HEK293 (cell line): ENCODE results near the gene BICC1.

Source experiments
- CTCF ChIA-PET: fragments of 350-600 bp; formaldehyde crosslinking; extraction: SDS; loops from one replicate; lab custom pipeline; 2021; ENCODE audit warnings: antibody characterized with exemption; lab: Yijun Ruan, JAX
- POLR2A ChIA-PET: fragments of 300-600 bp; formaldehyde crosslinking; extraction: SDS; loops from one replicate; lab custom pipeline; 2020; ENCODE audit warnings: antibody characterized with exemption, inconsistent platforms; lab: Yijun Ruan, JAX
- H3K27ac ChIP-seq: fragments of 200-500 bp; sonication (Bioruptor generic); 2 replicates; pipeline ENCODE4 v1.5.1; 2014; ENCODE audit warnings: low read depth, low read length, control low read depth, inconsistent platforms; ENCODE audit errors: extremely low read depth
- H3K36me3 ChIP-seq, 2 experiments: fragments of 200-500 bp in 1 of 2; sonication (Bioruptor generic) in 1 of 2; 1 replicate in 1 of 2; 2 replicates in 1 of 2; pipeline ENCODE4 v1.5.1; 2014 to 2017; ENCODE audit warnings: inconsistent platforms in 2 of 2, low read length in 2 of 2; ENCODE audit not compliant: control insufficient read depth in 2 of 2, insufficient read depth in 1 of 2
- H3K4me1 ChIP-seq: fragments of 200-500 bp; sonication (Bioruptor generic); 2 replicates; pipeline ENCODE4 v1.5.1; 2014; ENCODE audit warnings: mild to moderate bottlenecking, low read length, inconsistent platforms; ENCODE audit not compliant: control insufficient read depth, insufficient read depth
- H3K4me3 ChIP-seq: 2 replicates; pipeline ENCODE4 v1.5.1; 2011; ENCODE audit warnings: low read depth, mild to moderate bottlenecking, control low read depth, low read length, moderate library complexity
- H3K9me3 ChIP-seq: fragments of 200-500 bp; sonication (Bioruptor generic); 2 replicates; pipeline ENCODE4 v1.5.1; 2014; ENCODE audit warnings: low read depth, low read length, inconsistent platforms; ENCODE audit not compliant: control insufficient read depth, insufficient read depth
- AEBP2 ChIP-seq: fragments of 450-650 bp; formaldehyde crosslinking; IDR thresholded peaks from 2 replicates; pipeline ENCODE4 v1.5.1; 2016; ENCODE audit warnings: missing biosample characterization, missing genetic modification characterization, borderline replicate concordance
- FEZF1 ChIP-seq: fragments of 450-650 bp; formaldehyde crosslinking; IDR thresholded peaks from 2 replicates; pipeline ENCODE4 v1.5.1; 2016; ENCODE audit warnings: missing biosample characterization, missing genetic modification characterization
- GLI2 ChIP-seq: fragments of 450-650 bp; formaldehyde crosslinking; IDR thresholded peaks from 2 replicates; pipeline ENCODE4; 2017; ENCODE audit warnings: missing biosample characterization, missing genetic modification characterization, low read depth, borderline replicate concordance
- MYNN ChIP-seq: fragments of 450-650 bp; formaldehyde crosslinking; IDR thresholded peaks from 2 replicates; pipeline ENCODE4 v1.5.1; 2016; ENCODE audit warnings: missing biosample characterization, missing genetic modification characterization, borderline replicate concordance
- REST ChIP-seq: fragments of 450-650 bp; formaldehyde crosslinking; IDR thresholded peaks from 2 replicates; pipeline ENCODE4 v1.5.1; 2016; ENCODE audit warnings: missing biosample characterization, missing genetic modification characterization
- ZBTB10 ChIP-seq: fragments of 450-650 bp; formaldehyde crosslinking; IDR thresholded peaks from 2 replicates; pipeline ENCODE4 v1.5.1; 2016; ENCODE audit warnings: missing biosample characterization, missing genetic modification characterization
- ZBTB21 ChIP-seq: fragments of 450-650 bp; formaldehyde crosslinking; IDR thresholded peaks from 2 replicates; pipeline ENCODE4 v1.5.1; 2017; ENCODE audit warnings: missing biosample characterization, missing genetic modification characterization
- ZBTB26 ChIP-seq: fragments of 450-650 bp; formaldehyde crosslinking; optimal IDR thresholded peaks from 2 replicates; pipeline ENCODE3; 2016; ENCODE audit warnings: missing biosample characterization, mild to moderate bottlenecking, missing genetic modification characterization
- ZBTB7A ChIP-seq: fragments of 450-650 bp; formaldehyde crosslinking; IDR thresholded peaks from 2 replicates; pipeline ENCODE4 v1.5.1; 2016; ENCODE audit warnings: low read depth, missing biosample characterization, missing genetic modification characterization
- ZNF112 ChIP-seq: fragments of 450-650 bp; formaldehyde crosslinking; IDR thresholded peaks from 2 replicates; pipeline ENCODE4 v1.5.0; 2017; ENCODE audit warnings: missing biosample characterization, missing genetic modification characterization
- ZNF140 ChIP-seq: fragments of 450-650 bp; formaldehyde crosslinking; IDR thresholded peaks from 2 replicates; pipeline ENCODE4 v1.5.1; 2016; ENCODE audit warnings: missing biosample characterization, missing genetic modification characterization
- ZNF280C ChIP-seq: fragments of 450-650 bp; formaldehyde crosslinking; IDR thresholded peaks from 2 replicates; pipeline ENCODE4 v1.5.1; 2016; ENCODE audit warnings: missing biosample characterization, missing genetic modification characterization
- ZNF362 ChIP-seq: fragments of 450-650 bp; formaldehyde crosslinking; IDR thresholded peaks from 2 replicates; pipeline ENCODE4 v1.5.1; 2016; ENCODE audit warnings: missing biosample characterization, missing genetic modification characterization
- ZNF391 ChIP-seq: fragments of 450-650 bp; formaldehyde crosslinking; IDR thresholded peaks from 2 replicates; pipeline ENCODE4 v1.5.1; 2016; ENCODE audit warnings: low read depth, missing biosample characterization, missing genetic modification characterization, borderline replicate concordance
- ZNF423 ChIP-seq: fragments of 450-650 bp; formaldehyde crosslinking; IDR thresholded peaks from 2 replicates; pipeline ENCODE4 v1.5.1; 2016; ENCODE audit warnings: missing biosample characterization, missing genetic modification characterization
- ZNF596 ChIP-seq: fragments of 450-650 bp; IDR thresholded peaks from 2 replicates; pipeline ENCODE4 v1.5.0; 2018; ENCODE audit warnings: missing biosample characterization, mild to moderate bottlenecking, missing genetic modification characterization, moderate library complexity
- ZNF645 ChIP-seq: fragments of 450-650 bp; formaldehyde crosslinking; IDR thresholded peaks from 2 replicates; pipeline ENCODE4; 2016; ENCODE audit warnings: missing biosample characterization, missing genetic modification characterization
- ZSCAN23 ChIP-seq: fragments of 450-650 bp; formaldehyde crosslinking; IDR thresholded peaks from 2 replicates; pipeline ENCODE4 v1.5.1; 2016; ENCODE audit warnings: missing biosample characterization, missing genetic modification characterization

Gene BICC1

GRCh38 chr10:58625070-58625469, 112.4 kb downstream of the BICC1 start (continued):
- TF ChIP-seq ZNF362 (no peak), ZSCAN23 (tag by site-specific recombination) (no peak), FEZF1 (no peak), ZNF391 (tag by site-specific recombination) (no peak)

GRCh38 chr10:58627392-58627791, 114.7 kb downstream of the BICC1 start:
- TF ChIP-seq ZNF140: no peak
- TF ChIP-seq, all 188 proteins: peak for 0
- H3K9me3 ChIP-seq: no peaks in the 10 kb centered on the region
- H3K4me3 ChIP-seq: no peak overlapping the region
- H3K27ac ChIP-seq: no peak overlapping the region
- ChIA-PET CTCF (no interaction called here), POLR2A (no interaction called here)
- H3K4me1 ChIP-seq: no peaks in the 10 kb centered on the region
- no peaks in the 10 kb centered on the region for H3K36me3 ChIP-seq

- POLR2A ChIA-PET: no interaction called here
- CTCF ChIA-PET: no interaction called here
- H3K36me3 ChIP-seq: no peaks in the 10 kb centered on the region
These were observed 119.0 kb downstream of the BICC1 start for GRCh38 chr10:58631715-58632114.

More at GRCh38 chr10:58631715-58632114, 119.0 kb downstream of the BICC1 start:
- TF ChIP-seq ZNF423 (tag by site-specific recombination) (no peak), ZBTB10 (tag by site-specific recombination) (no peak), ZNF140 (no peak), ZNF596 (no peak), REST (tag by site-specific recombination) (no peak), ZNF112 (tag by site-specific recombination) (no peak), ZBTB21 (tag by site-specific recombination) (no peak), ZBTB26 (tag by site-specific recombination) (no peak), AEBP2 (tag by site-specific recombination) (no peak), ZNF645 (no peak), ZBTB7A (no peak), ZNF280C (no peak), MYNN (no peak), GLI2 (no peak)
- no peaks in the 10 kb centered on the region for H3K4me1 ChIP-seq
- H3K9me3 ChIP-seq: no peaks in the 10 kb centered on the region
- no peak overlapping the region for H3K4me3 ChIP-seq
- no peak overlapping the region for H3K27ac ChIP-seq
